GM04504 (cell line): ENCODE results near the gene REG4.
"Not testable (repeated sequence)": the region's sequence is repeated elsewhere in the genome, so short reads cannot be mapped to it uniquely, and the experiment has no call there.

ENCODE experiments used
- DNase-seq: peaks from one replicate; pipeline ENCODE4 v3.0.0-alpha.2; 2012; ENCODE audit warnings: low read depth

The REG4 gene

GRCh38 chr1:119811387-119811786, at the start of gene REG4:
Gene REG4, minus strand, starts transcription at chr1:119811460. Its CDS starts 2,691 bp downstream, at chr1:119808769.
- DNase-seq, result no peak

GRCh38 chr1:119859647-119860046, 48.4 kb upstream of the REG4 start:
- DNase-seq, result peak; percentile 27

GRCh38 chr1:119858556-119859214, 47.4 kb upstream of the REG4 start:
- not testable (repeated sequence) for DNase-seq

- no peak for DNase-seq
Observed at GRCh38 chr1:119858126-119858525, 46.9 kb upstream of the REG4 start.

- DNase-seq, result no peak
Observed at GRCh38 chr1:119853155-119853554, 41.9 kb upstream of the REG4 start.

- DNase-seq, result not testable (repeated sequence)
Observed at GRCh38 chr1:119844206-119844605, 32.9 kb upstream of the REG4 start.

- no peak for DNase-seq
Observed at GRCh38 chr1:119841306-119841705, 30.0 kb upstream of the REG4 start.

GRCh38 chr1:119840745-119841144, 29.5 kb upstream of the REG4 start:
- DNase-seq, result no peak

GRCh38 chr1:119838236-119838635, 27.0 kb upstream of the REG4 start:
- no peak for DNase-seq

GRCh38 chr1:119834990-119835389, 23.7 kb upstream of the REG4 start:
- no peak for DNase-seq

GRCh38 chr1:119831027-119831426, 19.8 kb upstream of the REG4 start:
- DNase-seq, result no peak

GRCh38 chr1:119829625-119830024, 18.4 kb upstream of the REG4 start:
- DNase-seq, result no peak

- not testable (repeated sequence) for DNase-seq
Observed at GRCh38 chr1:119829006-119829405, 17.7 kb upstream of the REG4 start.

- DNase-seq, result no peak
Observed at GRCh38 chr1:119828266-119828665, 17.0 kb upstream of the REG4 start.

- DNase-seq, result no peak
Observed at GRCh38 chr1:119827010-119827409, 15.8 kb upstream of the REG4 start.

- no peak for DNase-seq
Observed at GRCh38 chr1:119822406-119822805, 11.1 kb upstream of the REG4 start.

GRCh38 chr1:119818181-119818580, 6.9 kb upstream of the REG4 start:
- DNase-seq, result no peak

- DNase-seq, result no peak
Observed at GRCh38 chr1:119816407-119816806, 5.1 kb upstream of the REG4 start.

- DNase-seq, result no peak
Observed at GRCh38 chr1:119815928-119816327, 4.7 kb upstream of the REG4 start.

- no peak for DNase-seq
Observed at GRCh38 chr1:119815361-119815760, 4.1 kb upstream of the REG4 start.

GRCh38 chr1:119814288-119814687, 3.0 kb upstream of the REG4 start:
- no peak for DNase-seq

GRCh38 chr1:119811985-119812557, 811 bp upstream of the REG4 start:
- DNase-seq, result no peak

- peak; percentile 24 for DNase-seq
Observed at GRCh38 chr1:119808972-119809550, 2.2 kb downstream of the REG4 start.

- DNase-seq, result peak; percentile 22
Observed at GRCh38 chr1:119808491-119808890, 2.8 kb downstream of the REG4 start.
